Heart left ventricle (tissue), 16 donors: ENCODE data around the gene SLC25A10. TPM values are rescaled to one million over a fixed set of nuclear protein-coding genes. Genes with fewer than 3 reads are reported as not detected.

ENCODE experiments used
- ATAC-seq, 4 donors: fragments of 200-7000 bp; cut with Tn5 transposase; one replicate each; pipeline ENCODE4 v1.9.1; 2020 to 2022; ENCODE audit warnings: moderate library complexity in 4 of 4, mild to moderate bottlenecking in 3 of 4, moderate number of reproducible peaks in 1 of 4
- DNase-seq, 5 donors: peaks; one replicate each; pipeline ENCODE4 v3.0.0-alpha.2; 2020
- H3K27ac ChIP-seq, 12 donors: fragments of 200-600 bp; sonication (generic) in 4 of 12; one replicate each; pipeline versions ENCODE4 v1.5.0 to v1.8.0; 2016 to 2022; ENCODE audit warnings: mild to moderate bottlenecking in 2 of 12
- H3K27me3 ChIP-seq, 9 donors: fragments of 200-600 bp; sonication (generic) in 2 of 9; one replicate each; pipeline versions ENCODE4 v1.5.1 to v1.8.0; 2016 to 2022; ENCODE audit warnings: mild to moderate bottlenecking in 3 of 9
- H3K36me3 ChIP-seq, 9 donors: fragments of 200-600 bp; sonication (generic) in 2 of 9; one replicate each; pipeline versions ENCODE4 v1.5.0 to v1.8.0; 2018 to 2022; ENCODE audit warnings: mild to moderate bottlenecking in 2 of 9
- H3K4me1 ChIP-seq, 12 donors: fragments of 200-600 bp; sonication (generic) in 4 of 12; one replicate each; pipeline versions ENCODE4 v1.5.0 to v1.8.0; 2016 to 2022; ENCODE audit warnings: mild to moderate bottlenecking in 3 of 12
- H3K4me3 ChIP-seq, 12 donors: fragments of 200-600 bp; sonication (generic) in 4 of 12; one replicate each; pipeline versions ENCODE4 v1.5.0 to v1.8.0; 2017 to 2022; ENCODE audit warnings: mild to moderate bottlenecking in 9 of 12, moderate library complexity in 4 of 12
- H3K9me3 ChIP-seq, 12 donors: fragments of 200-600 bp; sonication (generic) in 4 of 12; one replicate each; pipeline versions ENCODE4 v1.5.0 to v1.8.0; 2016 to 2022; ENCODE audit warnings: mild to moderate bottlenecking in 1 of 12
- CTCF ChIP-seq, 12 donors: fragments of 200-600 bp; sonication (generic) in 4 of 12; IDR thresholded peaks; one replicate each; pipeline versions ENCODE4 v1.5.0 to v1.8.0; 2018 to 2022; ENCODE audit warnings: antibody characterized with exemption in 12 of 12, mild to moderate bottlenecking in 5 of 12
- POLR2A ChIP-seq, 2 donors: fragments of 450-650 bp; IDR thresholded peaks; one replicate each; pipeline ENCODE4 v1.6.1; 2017; ENCODE audit warnings: antibody characterized with exemption in 2 of 2, mild to moderate bottlenecking in 2 of 2, moderate library complexity in 2 of 2
- WGBS, 4 donors: extraction: QIAGEN DNeasy Blood & Tissue Kit in 2 of 4; methylation state at CpG; one replicate each; pipeline versions ENCODE4 v1.1.5 to v1.1.7; 2013 to 2018; 5-methylcytosine and 5-hydroxymethylcytosine counted together
- intact Hi-C, 10 donors: fragments of 100-400 bp; cut with DNase I; formaldehyde crosslinking; loops; one replicate each; pipeline versions ENCODE4 v1.11.1 to v1.14.2; 2022
- polyA plus RNA-seq, 2 donors: library from polyadenylated mRNA; stranded (reverse); fragments of 200-250 nt; gene quantifications; one replicate each; pipeline ENCODE4 v1.2.3, GENCODE V29; 2013
- total RNA-seq, 9 donors: library from RNA; depleted of rRNA in 2 of 9; stranded (reverse); fragments of >200 nt in 2 of 9; fragmentation: NEBNext Ultra II Directional in 3 of 9; extraction: Animal tissue kit (Norgen Biotek cat#: 25700) in 3 of 9; gene quantifications; one replicate each; pipeline versions ENCODE4 v1.1.0 to v1.2.4, GENCODE V29; 2016 to 2023
- donor health status: ischemic (EF 13 %, LVEDD 7.1; RV severe dilation, severe dysfunction).
- donor health status: healthy with polysubstance abuse.
- donor health status: DM: no; HTN: yes; CAD: no.
- donor health status: DM: no; HTN: no; CAD: no.
- donor health status: ischemic (EF 25% LVEDD 6.9; RV normal size, moderate dysfunction).
- donor health status: ischemic (EF 25% LVEDD 5.7; RV mildly dilated, moderate dysfunction).
- donor health status: healthy.
- donor health status: DM: yes; HTN: yes; CAD: no.
- donor health status: ischemic (EF 35%, LVEDD 5.7; RV mildly dilated, moderate dysfunction).
- donor health status: nonischemic (EF 11% LVEDD 7.7; RV severe dilation, severe dysfunction).
- donor health status: DM: yes; HTN: yes; CAD: no.
- donor health status: PGD.
- donor health status: ischemic (EF 29% LVEDD 5.4; RV normal size, mild dysfunction).
- donor health status: nonischemic (EF 23%, LVEDD 6.1; RV moderate dilation, normal function).

Gene SLC25A10
- total and polyA plus RNA-seq, 11 donors = 7.0 to 17.9 (median 9.4) TPM

GRCh38 chr17:81703747-81704654 lies 8.1 kb upstream of the SLC25A10 start:
- WGBS, 4 donors = 21 to 26% (median 23%) methylated on average over 20 to 27 of the region's 27 CpGs
- H3K36me3 ChIP-seq = peaks cover 0 to 74% (median 59%) of the 10 kb centered on the region in 9 donors
- intact Hi-C loops = no loop called here
- peak overlapping the region; percentile 66 to 99 (median 88) for H3K4me3 ChIP-seq
- peak overlapping the region; percentile 41 to 97 (median 92) for H3K27ac ChIP-seq
- peaks cover 0 to 36% (median 28%) of the 10 kb centered on the region in 12 donors for H3K4me1 ChIP-seq
- TF ChIP-seq POLR2A (IDR thresholded peaks at IDR 0.05) = no peak
- TF ChIP-seq CTCF (IDR thresholded peaks at IDR 0.05) = no peak
- H3K9me3 ChIP-seq = no peaks in the 10 kb centered on the region
- ATAC-seq = peak in 1 of 4 donors; percentile 23
- no peaks in the 10 kb centered on the region for H3K27me3 ChIP-seq
- DNase-seq = no peak

- WGBS, 4 donors = 89 to 93% (median 91%) methylated on average over 29 to 30 of the region's 30 CpGs
- H3K36me3 ChIP-seq = peaks cover 0 to 57% (median 47%) of the 10 kb centered on the region in 9 donors
Observed at GRCh38 chr17:81705518-81706231, 6.4 kb upstream of the SLC25A10 start.

GRCh38 chr17:81706232-81706611 lies 5.9 kb upstream of the SLC25A10 start:
- TF ChIP-seq CTCF (IDR thresholded peaks at IDR 0.05) = no peak
- no peak for TF ChIP-seq POLR2A (IDR thresholded peaks at IDR 0.05)
- H3K4me3 ChIP-seq = no peak overlapping the region
- intact Hi-C loops = no loop called here

More at GRCh38 chr17:81705518-81706231, 6.4 kb upstream of the SLC25A10 start:
- no peak overlapping the region for H3K4me3 ChIP-seq
- no peak for TF ChIP-seq POLR2A (IDR thresholded peaks at IDR 0.05)
- TF ChIP-seq CTCF (IDR thresholded peaks at IDR 0.05) = no peak
- ATAC-seq (no peak), DNase-seq (no peak)
- H3K27ac ChIP-seq = no peak overlapping the region
- intact Hi-C loops = no loop called here
- peaks cover 0 to 40% (median 32%) of the 10 kb centered on the region in 12 donors for H3K4me1 ChIP-seq
- H3K9me3 ChIP-seq = no peaks in the 10 kb centered on the region
- H3K27me3 ChIP-seq = no peaks in the 10 kb centered on the region

More at GRCh38 chr17:81706232-81706611, 5.9 kb upstream of the SLC25A10 start:
- ATAC-seq (no peak), DNase-seq (no peak)
- peaks cover 0 to 51% (median 42%) of the 10 kb centered on the region in 9 donors for H3K36me3 ChIP-seq
- H3K27ac ChIP-seq = no peak overlapping the region
- H3K4me1 ChIP-seq = peaks cover 4 to 40% (median 32%) of the 10 kb centered on the region in 12 donors
- WGBS, 4 donors = 89 to 95% (median 93%) methylated on average over 16 to 17 of the region's 17 CpGs
- no peaks in the 10 kb centered on the region for H3K27me3 ChIP-seq
- H3K9me3 ChIP-seq = no peaks in the 10 kb centered on the region
